ENCODE measurements around the gene IPO11.
"Not testable (repeated sequence)": the region's sequence is repeated elsewhere in the genome, so short reads cannot be mapped to it uniquely, and the experiment has no call there.

The IPO11 gene

GRCh38 chr5:62506659-62507460, 94.3 kb downstream of the IPO11 start:
- Histone ChIP-seq H3K27ac (ENCODE audit: insufficient read depth, low read depth, low read length, poor library complexity, severe bottlenecking) (no peak overlapping the region), H3K4me1 (ENCODE audit: control insufficient read depth, insufficient read depth, low read length) (no peaks in the 10 kb centered on the region), H3K9me3 (ENCODE audit: control insufficient read depth, low read length) (no peaks in the 10 kb centered on the region), H3K4me3 (ENCODE audit: insufficient read depth, low read depth, low read length) (no peak overlapping the region), H3K27me3 (ENCODE audit: control insufficient read depth, insufficient read depth, low read length, poor library complexity, severe bottlenecking) (no peaks in the 10 kb centered on the region), H3K36me3 (ENCODE audit: control insufficient read depth, insufficient read depth, low read length) (peaks cover 6% of the 10 kb centered on the region)
- 98 to 100% methylated on average over 5 of the region's 5 CpGs for WGBS, 2 experiments

DNA sequence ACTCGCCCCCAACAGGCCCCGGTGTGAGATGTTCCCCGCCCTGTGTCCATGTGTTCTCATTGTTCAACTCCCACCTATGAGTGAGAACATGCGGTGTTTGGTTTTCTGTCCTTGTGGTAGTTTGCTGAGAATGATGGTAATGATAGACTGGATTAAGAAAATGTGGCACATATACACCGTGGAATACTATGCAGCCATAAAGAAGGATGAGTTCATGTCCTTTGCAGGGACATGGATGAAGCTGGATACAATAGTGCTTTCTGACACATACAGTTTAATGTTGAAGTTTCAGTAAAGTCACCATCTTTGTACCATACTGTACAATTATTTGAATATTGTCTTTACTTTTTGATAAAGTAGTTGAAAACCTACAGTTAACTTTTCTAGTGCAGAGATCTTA, 96.2 kb downstream of the IPO11 start:
- not testable (repeated sequence) for H3K27me3 ChIP-seq (ENCODE audit: control insufficient read depth, insufficient read depth, low read length, poor library complexity, severe bottlenecking); H3K36me3 ChIP-seq (ENCODE audit: control insufficient read depth, insufficient read depth, low read length); H3K27ac ChIP-seq (ENCODE audit: insufficient read depth, low read depth, low read length, poor library complexity, severe bottlenecking); H3K4me3 ChIP-seq (ENCODE audit: insufficient read depth, low read depth, low read length); H3K4me1 ChIP-seq (ENCODE audit: control insufficient read depth, insufficient read depth, low read length); H3K9me3 ChIP-seq (ENCODE audit: control insufficient read depth, low read length)
- 91 to 97% methylated on average over 5 of the region's 5 CpGs for WGBS, 2 experiments

GRCh38 chr5:62509806-62510205, 97.2 kb downstream of the IPO11 start:
- no peak overlapping the region for H3K4me3 ChIP-seq (ENCODE audit: insufficient read depth, low read depth, low read length)
- 82 to 100% methylated on average over 1 of the region's 1 CpG for WGBS, 2 experiments
- H3K36me3 ChIP-seq (ENCODE audit: control insufficient read depth, insufficient read depth, low read length): peaks cover 6% of the 10 kb centered on the region
- no peak overlapping the region for H3K27ac ChIP-seq (ENCODE audit: insufficient read depth, low read depth, low read length, poor library complexity, severe bottlenecking)
- H3K27me3 ChIP-seq (ENCODE audit: control insufficient read depth, insufficient read depth, low read length, poor library complexity, severe bottlenecking): no peaks in the 10 kb centered on the region
- H3K9me3 ChIP-seq (ENCODE audit: control insufficient read depth, low read length): no peaks in the 10 kb centered on the region
- H3K4me1 ChIP-seq (ENCODE audit: control insufficient read depth, insufficient read depth, low read length): no peaks in the 10 kb centered on the region

- H3K4me1 ChIP-seq (ENCODE audit: control insufficient read depth, insufficient read depth, low read length); H3K4me3 ChIP-seq (ENCODE audit: insufficient read depth, low read depth, low read length); H3K27me3 ChIP-seq (ENCODE audit: control insufficient read depth, insufficient read depth, low read length, poor library complexity, severe bottlenecking); H3K36me3 ChIP-seq (ENCODE audit: control insufficient read depth, insufficient read depth, low read length); H3K27ac ChIP-seq (ENCODE audit: insufficient read depth, low read depth, low read length, poor library complexity, severe bottlenecking); H3K9me3 ChIP-seq (ENCODE audit: control insufficient read depth, low read length): not testable (repeated sequence)
- WGBS, 2 experiments: 98 to 100% methylated on average over 2 to 11 of the region's 28 CpGs
These were observed 100.5 kb downstream of the IPO11 start for GRCh38 chr5:62513085-62513484.

- no peaks in the 10 kb centered on the region for H3K36me3 ChIP-seq (ENCODE audit: control insufficient read depth, insufficient read depth, low read length)
- H3K4me1 ChIP-seq (ENCODE audit: control insufficient read depth, insufficient read depth, low read length): no peaks in the 10 kb centered on the region
- H3K27me3 ChIP-seq (ENCODE audit: control insufficient read depth, insufficient read depth, low read length, poor library complexity, severe bottlenecking): no peaks in the 10 kb centered on the region
- H3K27ac ChIP-seq (ENCODE audit: insufficient read depth, low read depth, low read length, poor library complexity, severe bottlenecking): no peak overlapping the region
- no peaks in the 10 kb centered on the region for H3K9me3 ChIP-seq (ENCODE audit: control insufficient read depth, low read length)
- H3K4me3 ChIP-seq (ENCODE audit: insufficient read depth, low read depth, low read length): no peak overlapping the region
- WGBS, 2 experiments: 90 to 96% methylated on average over 2 of the region's 6 CpGs
These were observed 102.1 kb downstream of the IPO11 start for GRCh38 chr5:62514510-62515119.

GRCh38 chr5:62520812-62521211, 108.2 kb downstream of the IPO11 start:
- not testable (repeated sequence) for H3K27ac ChIP-seq (ENCODE audit: insufficient read depth, low read depth, low read length, poor library complexity, severe bottlenecking); H3K27me3 ChIP-seq (ENCODE audit: control insufficient read depth, insufficient read depth, low read length, poor library complexity, severe bottlenecking); H3K9me3 ChIP-seq (ENCODE audit: control insufficient read depth, low read length); H3K4me3 ChIP-seq (ENCODE audit: insufficient read depth, low read depth, low read length); H3K4me1 ChIP-seq (ENCODE audit: control insufficient read depth, insufficient read depth, low read length); H3K36me3 ChIP-seq (ENCODE audit: control insufficient read depth, insufficient read depth, low read length)
- WGBS, 2 experiments: 90 to 92% methylated on average over 1 of the region's 1 CpG

- no peaks in the 10 kb centered on the region for H3K4me1 ChIP-seq (ENCODE audit: control insufficient read depth, insufficient read depth, low read length)
- 86 to 88% methylated on average over 2 of the region's 2 CpGs for WGBS, 2 experiments
- no peaks in the 10 kb centered on the region for H3K36me3 ChIP-seq (ENCODE audit: control insufficient read depth, insufficient read depth, low read length)
- H3K27me3 ChIP-seq (ENCODE audit: control insufficient read depth, insufficient read depth, low read length, poor library complexity, severe bottlenecking): no peaks in the 10 kb centered on the region
- H3K27ac ChIP-seq (ENCODE audit: insufficient read depth, low read depth, low read length, poor library complexity, severe bottlenecking): no peak overlapping the region
- H3K4me3 ChIP-seq (ENCODE audit: insufficient read depth, low read depth, low read length): no peak overlapping the region
- H3K9me3 ChIP-seq (ENCODE audit: control insufficient read depth, low read length): no peaks in the 10 kb centered on the region
These were observed 108.8 kb downstream of the IPO11 start for GRCh38 chr5:62521319-62521718.

DNA sequence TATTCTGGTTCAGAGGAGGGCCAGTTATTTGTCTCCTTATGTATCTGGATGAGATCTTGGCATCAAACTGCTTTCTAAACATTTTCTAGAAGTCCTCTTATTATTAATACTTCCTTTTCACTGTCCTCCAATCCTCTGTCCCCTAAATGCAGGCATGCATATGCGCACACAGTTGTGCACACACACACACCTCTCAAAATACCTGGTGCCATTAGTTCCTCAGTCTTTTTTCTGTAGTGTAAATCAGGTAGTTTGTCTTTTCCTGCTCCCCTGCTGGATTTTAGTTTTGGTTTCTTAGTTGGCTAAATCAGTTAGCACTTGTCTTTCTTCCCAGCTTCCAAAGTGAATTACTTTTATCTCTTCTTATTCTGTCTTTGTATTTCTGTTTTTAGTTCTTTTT, 110.2 kb downstream of the IPO11 start:
- Histone ChIP-seq H3K27ac (ENCODE audit: insufficient read depth, low read depth, low read length, poor library complexity, severe bottlenecking) (no peak overlapping the region), H3K36me3 (ENCODE audit: control insufficient read depth, insufficient read depth, low read length) (no peaks in the 10 kb centered on the region), H3K9me3 (ENCODE audit: control insufficient read depth, low read length) (no peaks in the 10 kb centered on the region), H3K27me3 (ENCODE audit: control insufficient read depth, insufficient read depth, low read length, poor library complexity, severe bottlenecking) (no peaks in the 10 kb centered on the region), H3K4me1 (ENCODE audit: control insufficient read depth, insufficient read depth, low read length) (no peaks in the 10 kb centered on the region), H3K4me3 (ENCODE audit: insufficient read depth, low read depth, low read length) (no peak overlapping the region)
- WGBS, 2 experiments: 67 to 100% methylated on average over 1 of the region's 1 CpG

- WGBS, 2 experiments: 77 to 95% methylated on average over 2 of the region's 2 CpGs
- Histone ChIP-seq H3K27me3 (ENCODE audit: control insufficient read depth, insufficient read depth, low read length, poor library complexity, severe bottlenecking) (no peaks in the 10 kb centered on the region), H3K4me3 (ENCODE audit: insufficient read depth, low read depth, low read length) (no peak overlapping the region), H3K36me3 (ENCODE audit: control insufficient read depth, insufficient read depth, low read length) (peaks cover 4% of the 10 kb centered on the region), H3K9me3 (ENCODE audit: control insufficient read depth, low read length) (no peaks in the 10 kb centered on the region), H3K4me1 (ENCODE audit: control insufficient read depth, insufficient read depth, low read length) (no peaks in the 10 kb centered on the region), H3K27ac (ENCODE audit: insufficient read depth, low read depth, low read length, poor library complexity, severe bottlenecking) (no peak overlapping the region)
These were observed 121.0 kb downstream of the IPO11 start for GRCh38 chr5:62533597-62533996.

GRCh38 chr5:62534461-62535236, 122.1 kb downstream of the IPO11 start:
- WGBS, 2 experiments: 0 to 5% methylated on average over 2 of the region's 4 CpGs
- peaks cover 4% of the 10 kb centered on the region for H3K36me3 ChIP-seq (ENCODE audit: control insufficient read depth, insufficient read depth, low read length)
- H3K4me1 ChIP-seq (ENCODE audit: control insufficient read depth, insufficient read depth, low read length): no peaks in the 10 kb centered on the region
- H3K4me3 ChIP-seq (ENCODE audit: insufficient read depth, low read depth, low read length): no peak overlapping the region
- H3K9me3 ChIP-seq (ENCODE audit: control insufficient read depth, low read length): no peaks in the 10 kb centered on the region
- no peaks in the 10 kb centered on the region for H3K27me3 ChIP-seq (ENCODE audit: control insufficient read depth, insufficient read depth, low read length, poor library complexity, severe bottlenecking)
- H3K27ac ChIP-seq (ENCODE audit: insufficient read depth, low read depth, low read length, poor library complexity, severe bottlenecking): no peak overlapping the region
